Stimulated activated CD8-positive, alpha-beta memory T cell treated with anti-CD3 and anti-CD28 coated beads, Interleukin-4, amount 100 ng/mL, for 1 hour (primary cell): ENCODE measurements around the gene IFNL4.
"Not testable (repeated sequence)": the region's sequence is repeated elsewhere in the genome, so short reads cannot be mapped to it uniquely, and the experiment has no call there.

Experiments
- DNase-seq, 2 donors: peaks; one replicate each; pipeline ENCODE4 v3.0.0-alpha.2; 2020; ENCODE audit warnings: low read depth in 2 of 2, low spot score in 1 of 2

Gene IFNL4

DNA sequence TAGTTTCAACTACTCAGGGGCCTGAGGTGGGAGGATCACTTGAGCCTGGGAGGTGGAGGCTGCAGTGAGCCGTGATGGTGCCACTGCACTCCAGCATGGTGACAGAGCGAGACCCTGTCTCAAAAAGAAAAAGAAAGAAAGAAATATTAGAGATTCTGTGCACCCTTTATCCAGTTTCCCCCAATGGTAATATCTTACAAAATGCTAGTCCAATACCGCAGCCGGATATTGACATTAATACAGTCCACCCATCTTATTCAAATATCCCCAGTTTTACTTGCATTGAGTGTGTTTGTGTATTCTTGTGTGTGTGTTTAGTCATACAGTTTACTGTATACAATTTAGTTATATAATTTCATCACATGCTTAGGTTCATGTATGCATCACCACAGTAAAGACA lies 8.6 kb upstream of the IFNL4 start:
- DNase-seq, result no peak

DNA sequence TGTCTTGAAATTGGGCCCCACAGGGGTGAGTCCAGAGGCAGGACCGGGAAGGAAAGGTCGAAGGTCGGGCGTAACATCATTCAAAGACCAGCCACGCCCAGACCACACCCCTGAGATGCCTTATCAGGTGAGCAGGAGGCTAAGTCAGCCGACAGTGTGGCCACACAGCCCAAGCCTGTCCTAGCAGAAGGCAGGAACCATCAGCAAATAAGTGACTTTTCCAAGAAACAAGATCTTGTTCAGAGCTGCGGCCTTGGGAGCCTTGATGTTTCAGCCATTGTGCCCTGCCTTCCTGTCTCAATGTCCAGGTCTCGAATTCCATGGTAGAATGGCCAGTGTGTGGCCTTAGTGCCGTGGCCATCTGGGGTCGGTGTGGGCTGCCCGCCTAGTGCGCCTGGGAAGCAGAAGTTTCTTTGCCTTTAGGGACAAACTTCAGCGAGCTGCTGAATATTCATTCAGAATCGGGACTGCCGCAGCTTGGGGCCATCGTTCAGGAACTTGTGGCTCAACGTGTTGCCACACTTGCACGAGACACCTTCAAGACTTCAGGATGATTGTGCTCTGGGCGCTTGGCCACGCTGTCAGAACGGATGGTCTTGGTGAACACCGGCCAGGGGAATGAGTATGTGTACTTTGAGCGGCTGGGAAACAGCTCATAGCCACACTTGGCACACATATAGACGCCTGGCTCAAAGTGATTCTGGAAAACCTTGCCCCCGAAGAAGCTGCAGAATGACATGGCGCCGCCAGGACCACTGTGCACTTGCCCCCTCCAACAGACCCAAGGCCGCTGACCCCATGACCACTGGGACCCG lies 6.1 kb upstream of the IFNL4 start:
- DNase-seq, result no peak

DNA sequence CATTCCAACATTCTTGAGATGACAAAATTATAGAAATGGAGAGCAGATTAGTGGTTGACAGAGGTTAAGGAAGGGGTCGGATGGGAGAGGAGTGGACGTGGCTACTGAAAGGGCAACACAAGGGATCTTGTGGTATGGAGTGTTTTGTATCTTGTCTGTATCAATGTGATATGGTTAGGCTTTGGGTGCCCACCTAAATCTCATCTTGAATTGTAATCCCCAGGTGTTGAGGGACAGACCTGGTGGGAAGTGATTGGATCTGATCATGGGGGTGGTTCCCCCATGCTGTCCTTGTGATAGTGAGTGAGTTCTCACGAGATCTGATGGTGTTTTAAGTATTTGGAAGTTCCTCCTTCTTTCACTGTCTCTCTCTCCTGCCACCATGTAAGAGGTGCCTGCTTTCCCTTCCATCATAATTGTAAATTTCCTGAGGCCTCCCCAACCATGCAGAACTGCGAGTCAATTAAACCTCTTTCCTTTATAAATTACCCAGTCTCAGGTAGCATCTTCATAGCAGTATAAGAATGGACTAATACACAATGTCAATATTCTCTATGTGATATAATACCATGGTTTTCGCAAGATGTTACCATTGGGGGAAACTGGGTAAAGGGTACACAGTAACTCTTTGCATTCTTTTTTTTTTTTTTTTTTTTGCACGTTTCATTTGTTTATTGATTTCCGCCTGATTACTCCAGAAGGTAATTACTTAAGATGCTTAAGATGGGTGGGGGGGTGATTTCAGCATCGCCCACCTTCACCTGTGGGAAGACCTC lies 4.9 kb upstream of the IFNL4 start:
- DNase-seq, result no peak

DNA sequence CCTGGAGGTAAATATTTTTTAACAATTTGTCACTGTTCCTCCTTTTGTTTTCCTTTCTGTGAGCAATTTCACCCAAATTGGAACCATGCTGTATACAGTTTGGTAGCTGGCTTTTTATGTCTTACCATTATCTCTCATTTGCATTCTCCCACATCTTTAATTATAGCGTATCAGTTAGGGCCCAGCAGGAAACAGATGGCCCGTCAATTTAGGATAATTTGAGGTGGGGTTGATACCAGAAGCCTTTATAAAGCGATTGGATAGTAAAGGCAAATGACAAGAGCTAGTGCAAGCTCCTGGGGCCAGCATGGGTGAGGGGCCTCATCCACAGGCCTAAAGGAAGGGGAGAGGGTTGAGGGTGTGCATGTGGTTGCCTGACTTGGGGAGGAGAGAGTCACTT lies 3.8 kb upstream of the IFNL4 start:
- no peak for DNase-seq

DNA sequence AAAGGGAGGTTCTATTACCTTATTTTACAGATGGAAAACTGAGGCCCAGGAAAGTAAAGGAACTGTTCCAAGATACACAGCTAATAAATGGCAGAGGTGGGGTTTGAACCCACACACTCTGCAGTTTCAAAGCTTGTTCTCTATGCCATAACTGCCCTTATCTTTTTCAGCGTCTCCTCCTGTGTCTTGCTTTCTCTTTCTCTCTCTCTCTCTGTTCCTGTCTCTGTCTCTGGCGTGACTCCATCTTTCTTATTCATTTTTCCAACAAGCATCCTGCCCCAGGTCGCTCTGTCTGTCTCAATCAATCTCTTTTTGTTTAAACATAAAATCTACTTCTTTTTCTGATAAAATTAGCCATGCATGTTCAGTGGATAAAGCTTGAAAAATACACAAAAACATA lies 3.2 kb upstream of the IFNL4 start:
- no peak for DNase-seq

DNA sequence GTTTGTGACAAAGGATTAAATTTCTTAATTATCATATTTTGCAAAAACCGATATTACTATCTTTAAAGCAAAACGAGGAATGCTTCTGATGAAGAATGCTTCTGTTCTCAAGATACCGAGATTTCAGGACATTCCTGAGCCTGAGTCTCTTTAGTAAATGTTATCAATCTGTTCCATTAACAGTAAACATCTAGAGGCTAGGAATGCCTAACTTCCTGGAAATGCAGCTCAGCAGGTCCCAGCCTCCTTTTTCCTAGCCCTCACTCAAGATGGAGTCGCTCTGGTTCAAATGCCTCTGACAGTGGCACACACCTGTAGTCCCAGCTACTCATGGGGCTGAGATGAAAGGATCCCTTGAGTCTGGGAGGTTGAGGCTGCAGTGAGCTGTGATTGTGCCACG lies 2.4 kb upstream of the IFNL4 start:
- DNase-seq, result no peak

DNA sequence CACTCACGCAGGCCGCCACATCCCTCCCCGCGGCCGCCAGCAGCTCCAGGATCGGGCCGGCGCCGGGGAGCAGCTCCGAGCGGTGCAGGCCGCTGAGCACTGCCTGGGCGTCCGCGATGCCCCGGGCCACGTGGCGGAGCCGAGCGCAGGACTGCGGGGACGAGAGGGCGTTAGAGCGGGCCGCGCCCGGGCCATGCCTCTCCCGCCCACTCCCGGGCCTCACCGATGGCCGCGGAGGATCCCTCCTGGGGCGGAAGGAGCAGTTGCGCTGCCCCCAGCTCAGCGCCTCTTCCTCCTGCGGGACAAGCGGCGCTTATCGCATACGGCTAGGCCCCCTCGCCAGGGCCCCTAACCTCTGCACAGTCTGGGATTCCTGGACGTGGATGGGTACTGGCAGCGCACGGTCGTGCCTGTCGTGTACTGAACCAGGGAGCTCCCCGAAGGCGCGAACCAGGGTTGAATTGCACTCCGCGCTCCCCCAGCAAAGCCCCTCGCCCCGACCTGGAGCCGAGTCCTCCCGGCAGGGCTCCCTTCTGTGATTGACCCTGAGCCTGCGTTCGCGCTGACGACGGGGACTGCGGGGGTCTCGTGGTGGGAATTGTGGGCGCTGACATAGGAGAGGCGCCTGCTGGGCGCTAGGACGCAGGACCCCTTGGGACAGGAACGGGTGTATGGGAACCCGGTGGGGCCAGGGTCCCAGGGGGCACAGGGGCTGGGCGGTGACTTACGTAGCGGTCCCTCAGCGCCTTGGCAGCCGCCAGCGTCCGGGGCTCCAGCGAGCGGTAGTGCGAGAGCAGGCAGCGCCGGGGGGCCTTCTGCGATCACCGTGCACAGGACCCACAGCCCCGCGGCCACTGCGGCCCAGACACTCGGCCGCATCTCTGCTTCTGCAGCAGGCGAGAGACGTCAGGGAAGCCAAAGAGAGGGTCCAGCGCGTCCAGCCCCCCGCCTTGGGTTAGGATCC lies 673 bp downstream of the IFNL4 start:
- DNase-seq, result no peak

DNA sequence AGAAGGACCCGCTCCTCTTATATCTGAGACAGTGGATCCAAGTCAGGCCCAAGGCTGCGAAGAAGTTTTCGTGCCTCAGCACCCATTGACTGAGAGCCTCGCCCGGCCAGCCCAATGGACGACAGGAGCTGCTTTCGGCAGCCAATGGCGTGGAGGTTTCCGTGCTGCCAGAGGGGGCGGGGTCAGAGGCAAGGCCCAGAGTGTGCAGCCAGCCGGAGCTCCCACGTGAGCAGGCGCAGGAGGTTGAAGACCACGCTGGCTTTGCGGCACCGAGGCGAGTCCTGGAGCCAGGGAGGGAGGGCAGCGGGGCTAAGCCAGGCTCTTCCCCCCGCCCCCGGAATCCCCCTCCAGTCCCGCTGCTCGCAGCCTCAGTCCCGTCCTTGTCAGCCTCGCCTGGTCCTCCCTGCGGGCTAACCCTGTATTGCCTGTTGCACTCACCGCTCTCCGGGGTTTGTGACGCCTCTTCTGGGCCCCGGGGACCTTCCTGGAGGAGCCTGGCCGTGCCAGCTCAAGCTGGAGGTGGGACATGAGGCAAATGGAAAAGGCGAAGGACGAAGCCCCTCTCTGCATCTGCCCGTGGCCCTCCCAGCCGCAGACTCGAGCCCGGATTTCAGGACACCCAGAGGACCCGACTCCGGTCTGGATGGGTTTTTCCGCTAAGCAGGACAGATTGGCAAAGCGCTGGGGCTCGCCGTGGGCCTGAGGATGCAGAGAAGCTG lies 1.5 kb downstream of the IFNL4 start:
- no peak for DNase-seq

DNA sequence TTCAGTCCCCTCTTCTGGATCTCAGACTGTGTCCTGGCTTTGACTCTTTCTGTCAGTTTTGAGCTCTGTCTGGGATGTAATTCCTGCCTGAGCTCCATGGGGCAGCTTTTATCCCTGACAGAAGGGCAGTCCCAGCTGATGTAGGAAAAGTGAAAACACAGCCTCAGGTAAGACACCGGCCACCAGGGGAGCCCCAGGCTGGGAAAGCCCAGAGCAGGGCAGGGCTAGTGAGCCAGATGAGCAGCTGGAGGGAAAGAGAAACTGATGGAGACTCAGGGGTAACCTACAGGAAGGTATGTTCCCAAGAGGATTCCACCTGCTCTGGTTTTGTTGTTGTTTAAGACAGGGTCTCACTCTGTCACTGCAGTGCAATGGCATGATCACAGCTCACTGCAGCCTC lies 3.5 kb downstream of the IFNL4 start:
- DNase-seq, result not testable (repeated sequence)

DNA sequence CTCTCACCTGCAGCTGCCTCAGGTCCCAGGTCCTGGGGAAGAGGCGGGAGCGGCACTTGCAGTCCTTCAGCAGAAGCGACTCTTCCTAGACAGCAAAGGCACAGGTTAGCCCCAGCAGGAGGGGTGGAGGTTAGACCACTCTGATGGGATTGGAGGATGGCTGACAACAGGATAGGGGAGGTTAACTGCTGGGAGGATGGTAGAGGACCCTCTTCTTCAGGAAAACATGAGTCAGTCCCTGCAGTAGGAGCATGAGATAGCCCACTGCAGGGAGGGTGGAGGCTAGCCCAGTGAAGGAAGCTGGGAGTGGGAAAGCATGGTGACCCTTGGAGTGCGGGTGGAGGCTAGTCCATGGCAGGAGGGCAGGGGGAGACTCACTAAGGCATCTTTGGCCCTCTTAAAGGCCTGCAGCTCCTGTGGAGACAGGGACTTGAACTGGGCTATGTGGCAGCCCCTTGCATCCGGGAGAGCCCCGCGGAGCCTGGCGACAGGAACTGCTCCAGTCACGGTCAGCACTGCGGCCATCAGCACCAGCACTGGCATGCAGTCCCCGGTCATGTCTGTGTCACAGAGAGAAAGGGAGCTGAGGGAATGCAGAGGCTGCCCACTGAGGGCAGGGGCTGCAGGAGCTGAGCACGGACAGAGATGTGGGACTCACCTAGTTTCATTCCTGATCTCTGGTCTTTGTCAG lies 4.1 kb downstream of the IFNL4 start, which contains the start of gene IFNL3:
Gene IFNL3 (minus strand): TSS at position 597 of the 691 bp plus-strand sequence. CDS start 39 bp downstream, at position 558.
- not testable (repeated sequence) for DNase-seq

DNA sequence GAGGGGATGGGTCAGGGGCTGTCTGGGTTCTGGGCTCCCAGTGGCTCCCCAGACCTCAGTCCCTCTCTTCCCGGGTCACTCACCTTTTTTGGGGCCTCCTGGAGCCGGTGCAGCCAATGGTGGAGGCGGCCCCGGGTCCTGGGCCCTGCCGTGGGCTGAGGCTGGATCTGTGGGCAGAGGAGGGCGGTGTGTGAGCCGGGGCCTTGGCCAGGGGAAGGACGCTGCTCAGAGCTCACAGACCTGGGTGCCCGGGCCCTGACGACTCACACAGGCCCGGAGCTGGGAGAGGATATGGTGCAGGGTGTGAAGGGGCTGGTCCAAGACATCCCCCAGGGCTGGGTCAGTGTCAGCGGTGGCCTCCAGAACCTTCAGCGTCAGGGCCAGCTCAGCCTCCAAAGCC lies 4.9 kb downstream of the IFNL4 start:
- not testable (repeated sequence) for DNase-seq

DNA sequence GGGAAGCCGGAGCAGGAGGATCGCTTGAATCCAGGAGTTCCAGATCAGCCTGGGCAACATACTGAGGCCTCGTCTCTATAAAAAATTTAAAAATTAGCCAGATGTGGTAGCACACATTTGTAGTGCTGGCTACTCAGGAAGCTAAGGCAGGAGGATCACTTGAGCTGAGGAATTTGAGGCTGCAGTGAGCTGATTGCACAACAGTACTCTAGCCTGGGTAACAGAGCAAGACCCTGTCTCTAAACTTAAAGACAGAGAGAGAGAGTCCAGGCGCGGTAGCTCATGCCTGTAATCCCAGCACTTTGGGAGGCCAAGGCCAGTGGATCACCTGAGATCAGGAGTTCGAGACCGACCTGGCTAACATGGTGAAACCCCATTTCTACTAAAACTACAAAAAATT lies 8.2 kb downstream of the IFNL4 start:
- no peak for DNase-seq

DNA sequence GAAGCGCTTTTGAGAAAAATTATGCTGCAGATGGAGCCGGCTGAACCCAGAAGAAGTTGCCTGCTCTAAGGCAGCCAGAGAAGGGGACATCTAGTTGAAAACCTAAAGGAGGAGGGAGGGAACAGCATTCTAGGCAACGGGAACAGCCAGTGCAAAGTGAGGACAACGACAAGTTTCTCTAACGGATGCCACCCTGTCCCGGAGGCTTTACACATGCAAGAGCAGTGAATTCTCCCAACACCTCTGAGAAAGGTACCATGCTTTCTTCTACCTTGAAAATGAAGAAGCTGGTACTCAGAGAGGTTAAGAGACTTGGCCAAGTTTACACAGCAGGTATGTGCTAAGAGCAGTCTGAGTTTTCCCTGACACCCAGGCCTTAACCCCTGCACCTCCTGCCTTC lies 9.7 kb downstream of the IFNL4 start:
- DNase-seq, result no peak

DNA sequence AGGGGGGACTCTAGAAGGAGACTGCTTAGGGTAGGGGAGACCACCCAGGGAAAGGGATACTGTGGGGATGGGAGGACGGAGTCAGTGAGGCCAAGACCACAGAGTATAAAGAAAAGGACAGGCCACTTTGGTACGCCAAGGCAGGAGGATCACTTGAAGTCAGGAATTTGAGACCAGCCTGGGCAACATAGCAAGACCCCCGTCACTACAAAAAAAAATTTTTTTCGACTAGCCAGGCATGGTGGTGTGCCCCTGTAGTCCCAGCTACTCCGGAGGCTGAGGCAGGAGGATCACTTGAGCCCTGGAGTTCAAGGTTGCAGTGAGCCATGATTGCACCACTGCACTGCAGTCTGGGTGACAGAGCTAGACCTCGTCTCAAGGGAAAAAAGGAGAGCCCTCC lies 10.4 kb downstream of the IFNL4 start:
- no peak for DNase-seq

DNA sequence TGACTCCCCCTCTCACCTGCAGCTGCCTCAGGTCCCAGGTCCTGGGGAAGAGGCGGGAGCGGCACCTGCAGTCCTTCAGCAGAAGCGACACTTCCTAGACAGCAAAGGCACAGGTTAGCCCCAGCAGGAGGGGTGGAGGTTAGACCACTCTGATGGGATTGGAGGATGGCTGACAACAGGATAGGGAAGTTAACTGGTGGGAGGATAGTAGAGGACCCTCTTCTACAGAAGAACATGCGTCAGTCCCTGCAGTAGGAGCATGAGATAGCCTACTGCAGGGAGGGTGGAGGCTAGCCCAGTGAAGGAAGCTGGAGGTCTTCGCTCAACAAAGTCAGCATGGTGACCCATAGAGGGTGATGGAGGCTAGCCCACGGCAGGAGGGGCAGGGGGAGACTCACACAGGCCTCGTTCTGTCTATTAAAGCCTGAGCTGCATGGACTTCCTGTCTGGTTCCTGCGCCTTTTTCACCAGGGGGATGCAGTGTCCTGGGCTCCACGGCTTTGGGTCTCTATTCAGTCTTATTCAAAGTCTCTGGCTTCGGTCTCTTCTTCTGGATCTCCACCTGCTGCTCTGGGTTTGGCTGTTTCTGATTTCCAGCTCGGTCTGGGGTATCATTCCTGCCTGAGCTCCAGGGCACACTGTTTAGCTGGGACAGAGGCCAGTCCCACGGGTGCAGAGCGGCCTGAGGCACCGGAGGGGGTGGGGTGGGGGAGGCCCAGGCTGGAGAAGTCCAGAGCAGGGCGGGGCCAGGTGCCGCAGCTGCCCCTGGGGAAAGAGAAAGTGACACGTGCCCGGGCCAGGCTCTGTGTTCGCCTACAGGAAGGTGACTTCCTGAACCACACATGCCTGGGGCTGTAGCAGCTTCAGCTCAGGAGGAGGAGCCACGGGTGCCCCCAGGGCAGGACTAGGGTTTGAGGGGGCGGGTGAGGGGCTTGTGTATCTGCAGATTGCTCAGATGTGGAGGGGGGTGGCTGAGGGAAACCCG lies 11.2 kb downstream of the IFNL4 start:
- no peak for DNase-seq

DNA sequence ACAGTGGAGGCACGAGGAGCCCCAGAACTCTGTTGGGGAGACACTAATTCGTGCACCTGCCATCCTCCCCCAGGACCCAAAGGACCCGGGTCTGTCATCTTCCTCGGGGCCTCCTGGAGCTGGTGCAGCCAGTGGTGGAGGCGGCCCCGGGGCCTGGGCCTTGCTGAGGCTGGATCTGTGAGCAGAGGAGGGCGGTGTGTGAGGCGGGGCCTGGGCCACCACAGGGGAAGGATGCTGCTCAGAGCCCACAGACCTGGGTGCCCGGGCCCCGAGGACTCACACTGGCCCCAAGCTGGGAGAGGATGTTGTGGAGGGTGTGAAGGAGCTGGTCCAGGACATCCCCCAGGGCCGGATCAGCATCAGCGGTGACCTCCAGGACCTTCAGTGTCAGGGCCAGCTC lies 12.1 kb downstream of the IFNL4 start:
- DNase-seq, result peak; percentile 10 to 17

DNA sequence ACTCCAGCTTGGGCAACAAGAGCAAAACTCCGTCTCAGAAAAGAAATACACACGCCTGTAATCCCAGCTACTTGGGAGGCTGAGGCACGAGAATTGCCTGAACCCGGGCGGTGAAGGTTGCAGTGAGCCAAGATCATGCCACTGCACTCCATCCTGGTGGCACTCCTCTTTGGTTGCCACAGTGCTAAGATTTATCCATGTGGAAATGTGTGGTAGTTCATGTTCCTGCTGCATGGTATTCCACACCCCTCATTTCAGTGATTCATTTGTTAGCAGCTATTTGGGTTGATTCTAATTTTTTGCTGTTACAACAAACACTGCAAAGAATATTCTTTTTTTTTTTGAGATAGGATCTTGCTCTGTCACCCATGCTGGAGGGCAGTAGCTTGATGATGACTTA lies 15.9 kb downstream of the IFNL4 start:
- DNase-seq, result no peak

DNA sequence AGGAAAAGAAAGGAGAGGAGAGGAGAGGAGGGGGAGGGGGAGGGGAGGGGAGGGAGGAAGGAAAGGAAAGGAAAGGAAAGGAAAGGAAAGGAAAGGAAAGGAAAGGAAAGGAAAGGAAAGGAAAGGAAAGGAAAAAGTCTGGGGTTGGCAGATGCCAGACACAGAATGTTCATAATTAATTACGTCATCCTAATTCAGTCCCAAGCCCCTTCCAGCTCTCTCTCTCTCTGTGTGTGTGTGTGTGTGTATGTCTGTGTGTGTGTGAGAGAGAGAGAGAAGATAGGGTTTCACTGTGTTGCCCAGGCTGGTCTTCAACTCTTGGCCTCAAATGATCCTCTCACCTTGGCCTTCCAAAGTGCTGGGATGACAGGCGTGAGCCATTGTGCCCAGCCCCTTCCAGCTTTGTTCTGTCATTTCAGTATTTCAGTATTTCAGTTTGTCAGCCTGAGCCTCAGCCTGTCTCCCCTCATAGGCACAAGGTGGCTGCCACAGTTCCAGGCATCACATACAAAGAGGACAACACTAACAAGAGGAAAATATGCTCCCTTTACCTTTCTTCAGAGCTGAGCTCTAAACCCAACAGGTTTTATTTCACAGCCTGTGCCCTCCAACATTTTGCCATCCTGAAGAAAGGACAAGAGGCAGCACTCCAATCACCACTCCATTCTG lies 18.4 kb downstream of the IFNL4 start:
- DNase-seq, result no peak
